ENCODE data around the gene ADCY2.

The ADCY2 gene

DNA sequence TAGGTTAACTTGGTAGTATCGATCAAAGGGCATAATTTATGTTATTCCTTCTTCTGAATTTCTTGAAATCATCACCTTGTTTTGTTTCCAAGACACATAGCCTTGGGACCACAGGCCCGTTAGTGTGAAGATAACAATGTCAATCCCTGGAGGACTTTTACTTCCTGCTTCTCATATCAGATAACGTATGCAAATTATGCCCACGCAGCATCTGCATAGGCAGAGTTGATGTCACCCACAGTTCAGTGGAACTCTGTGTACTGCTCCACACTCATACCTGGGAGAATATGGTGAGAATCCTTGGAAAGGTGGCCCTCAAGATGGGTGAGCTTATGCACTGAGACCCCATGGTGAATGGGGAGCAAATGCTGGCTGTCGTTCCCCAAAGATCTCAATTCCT is 360.0 kb downstream of the ADCY2 start:
- Histone ChIP-seq H3K18ac (ENCODE audit: low read length) (no peak overlapping the region), H3K36me3 (ENCODE audit: control insufficient read depth, insufficient read depth, low read length) (no peaks in the 10 kb centered on the region), H2AK5ac (ENCODE audit: low read length) (no peak overlapping the region), H3K56ac (ENCODE audit: low read length) (no peak overlapping the region), H2BK120ac (ENCODE audit: low read depth, low read length) (no peak overlapping the region), H4K5ac (ENCODE audit: low read length) (no peak overlapping the region), H3K4me2 (ENCODE audit: low read length) (no peak overlapping the region), H3K4me3 (ENCODE audit: low read length) (no peak overlapping the region), H3K23ac (ENCODE audit: low read length) (no peak overlapping the region), H3K27ac (ENCODE audit: low read depth, low read length) (no peak overlapping the region), H3K4ac (ENCODE audit: low read depth, low read length) (no peak overlapping the region), H2BK5ac (ENCODE audit: low read length) (no peak overlapping the region), H3K79me2 (ENCODE audit: control insufficient read depth, insufficient read depth, low read length) (no peaks in the 10 kb centered on the region), H3K4me1 (ENCODE audit: control insufficient read depth, low read depth, low read length) (peaks cover 2% of the 10 kb centered on the region), H2BK15ac (replicated peaks; ENCODE audit: low read depth) (no peak overlapping the region), H3K79me1 (ENCODE audit: low read length) (no peaks in the 10 kb centered on the region), H3K9ac (ENCODE audit: low read length) (no peak overlapping the region), H4K8ac (ENCODE audit: low read depth, low read length) (no peak overlapping the region), H3K27me3 (ENCODE audit: insufficient read depth, low read length, poor library complexity) (no peaks in the 10 kb centered on the region)
- DNase-seq: peak; percentile 52
- no CpG with 5 or more reads among the region's 5 CpGs for WGBS (ENCODE audit: extremely low coverage, insufficient coverage, low lambda C conversion rate)

DNA sequence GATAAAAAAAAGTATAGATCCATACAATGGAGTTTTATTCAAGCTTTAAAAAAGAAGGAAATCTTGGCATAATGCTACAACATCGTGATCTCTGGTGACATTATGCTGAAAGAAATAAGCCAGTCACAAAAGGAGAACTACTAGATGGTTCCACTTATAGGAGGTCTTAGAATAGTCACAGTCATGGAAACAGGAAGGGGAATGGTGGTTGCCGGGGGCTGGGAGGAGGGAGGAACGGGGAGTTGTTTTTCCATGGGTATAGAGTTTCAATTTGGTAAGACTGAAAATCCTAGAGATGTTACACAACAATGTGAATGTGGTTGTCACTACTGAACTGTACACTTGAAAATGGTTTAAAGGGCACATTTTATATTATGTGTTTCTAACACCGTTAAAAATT is 360.5 kb downstream of the ADCY2 start:
- no peak overlapping the region for H4K8ac ChIP-seq (ENCODE audit: low read depth, low read length)
- no peak overlapping the region for H2AK5ac ChIP-seq (ENCODE audit: low read length)
- H3K56ac ChIP-seq (ENCODE audit: low read length): no peak overlapping the region
- no peaks in the 10 kb centered on the region for H3K36me3 ChIP-seq (ENCODE audit: control insufficient read depth, insufficient read depth, low read length)
- no peak overlapping the region for H4K5ac ChIP-seq (ENCODE audit: low read length)
- no peak overlapping the region for H3K27ac ChIP-seq (ENCODE audit: low read depth, low read length)
- DNase-seq: no peak
- no peak overlapping the region for H2BK120ac ChIP-seq (ENCODE audit: low read depth, low read length)
- no peak overlapping the region for H3K4me2 ChIP-seq (ENCODE audit: low read length)
- peaks cover 2% of the 10 kb centered on the region for H3K4me1 ChIP-seq (ENCODE audit: control insufficient read depth, low read depth, low read length)
- WGBS (ENCODE audit: extremely low coverage, insufficient coverage, low lambda C conversion rate): no CpG with 5 or more reads among the region's 4 CpGs
- H3K18ac ChIP-seq (ENCODE audit: low read length): no peak overlapping the region
- H3K79me1 ChIP-seq (ENCODE audit: low read length): no peaks in the 10 kb centered on the region
- no peaks in the 10 kb centered on the region for H3K27me3 ChIP-seq (ENCODE audit: insufficient read depth, low read length, poor library complexity)
- H3K79me2 ChIP-seq (ENCODE audit: control insufficient read depth, insufficient read depth, low read length): no peaks in the 10 kb centered on the region
- H2BK5ac ChIP-seq (ENCODE audit: low read length): no peak overlapping the region
- H3K4me3 ChIP-seq (ENCODE audit: low read length): no peak overlapping the region
- H3K9ac ChIP-seq (ENCODE audit: low read length): no peak overlapping the region
- no peak overlapping the region for H3K4ac ChIP-seq (ENCODE audit: low read depth, low read length)
- no peak overlapping the region for H3K23ac ChIP-seq (ENCODE audit: low read length)
- H2BK15ac ChIP-seq (replicated peaks; ENCODE audit: low read depth): no peak overlapping the region

DNA sequence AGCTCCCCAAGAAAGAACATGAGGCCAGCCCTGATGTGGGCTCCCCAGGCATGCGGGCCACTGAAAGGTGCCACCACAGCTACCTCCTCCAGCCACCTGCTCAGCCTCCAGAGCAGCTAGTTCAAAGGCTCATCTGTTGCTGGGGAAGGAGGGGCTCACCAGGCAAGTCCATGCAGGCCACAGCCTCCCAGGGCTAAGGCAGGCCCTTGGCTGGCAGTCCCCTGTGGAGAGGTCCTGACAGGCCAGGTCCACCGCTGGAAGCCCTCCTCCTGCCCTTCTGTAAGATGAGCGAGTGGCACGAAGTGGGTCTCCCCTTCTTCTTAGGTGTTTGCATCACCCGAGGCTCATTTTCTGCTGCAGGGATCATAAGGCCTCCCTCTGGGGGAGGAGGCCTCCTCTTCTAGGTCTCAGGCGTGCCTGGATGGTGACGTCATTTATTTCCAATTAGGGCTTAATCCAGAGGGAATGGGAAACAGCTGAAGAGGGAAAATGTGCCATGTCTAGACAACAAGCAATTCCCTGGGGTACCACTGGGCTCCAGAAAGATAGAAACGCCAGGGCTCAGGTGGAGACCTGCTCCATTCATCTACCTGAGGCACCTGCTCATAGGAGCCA is 363.4 kb downstream of the ADCY2 start:
- Histone ChIP-seq H2BK15ac (replicated peaks; ENCODE audit: low read depth) (no peak overlapping the region), H4K5ac (ENCODE audit: low read length) (no peak overlapping the region), H3K4me3 (ENCODE audit: low read length) (no peak overlapping the region), H3K4me1 (ENCODE audit: control insufficient read depth, low read depth, low read length) (peaks cover 2% of the 10 kb centered on the region), H3K4ac (ENCODE audit: low read depth, low read length) (no peak overlapping the region), H2BK5ac (ENCODE audit: low read length) (no peak overlapping the region), H3K36me3 (ENCODE audit: control insufficient read depth, insufficient read depth, low read length) (no peaks in the 10 kb centered on the region), H3K79me1 (ENCODE audit: low read length) (no peaks in the 10 kb centered on the region), H3K4me2 (ENCODE audit: low read length) (no peak overlapping the region), H3K27me3 (ENCODE audit: insufficient read depth, low read length, poor library complexity) (no peaks in the 10 kb centered on the region), H3K27ac (ENCODE audit: low read depth, low read length) (no peak overlapping the region), H2BK120ac (ENCODE audit: low read depth, low read length) (no peak overlapping the region), H3K9ac (ENCODE audit: low read length) (no peak overlapping the region), H3K18ac (ENCODE audit: low read length) (no peak overlapping the region), H4K8ac (ENCODE audit: low read depth, low read length) (no peak overlapping the region), H3K56ac (ENCODE audit: low read length) (no peak overlapping the region), H3K23ac (ENCODE audit: low read length) (no peak overlapping the region), H3K79me2 (ENCODE audit: control insufficient read depth, insufficient read depth, low read length) (no peaks in the 10 kb centered on the region), H2AK5ac (ENCODE audit: low read length) (no peak overlapping the region)
- no peak for DNase-seq
- no CpG with 5 or more reads among the region's 8 CpGs for WGBS (ENCODE audit: extremely low coverage, insufficient coverage, low lambda C conversion rate)

GRCh38 chr5:7759951-7760580 is 364.1 kb downstream of the ADCY2 start:
- Histone ChIP-seq H3K4me1 (ENCODE audit: control insufficient read depth, low read depth, low read length) (peaks cover 2% of the 10 kb centered on the region), H3K27me3 (ENCODE audit: insufficient read depth, low read length, poor library complexity) (no peaks in the 10 kb centered on the region), H3K56ac (ENCODE audit: low read length) (no peak overlapping the region), H2AK5ac (ENCODE audit: low read length) (no peak overlapping the region), H3K23ac (ENCODE audit: low read length) (no peak overlapping the region), H2BK15ac (replicated peaks; ENCODE audit: low read depth) (no peak overlapping the region), H3K27ac (ENCODE audit: low read depth, low read length) (no peak overlapping the region), H3K18ac (ENCODE audit: low read length) (no peak overlapping the region), H3K36me3 (ENCODE audit: control insufficient read depth, insufficient read depth, low read length) (no peaks in the 10 kb centered on the region), H2BK120ac (ENCODE audit: low read depth, low read length) (no peak overlapping the region), H3K4me3 (ENCODE audit: low read length) (no peak overlapping the region), H4K5ac (ENCODE audit: low read length) (no peak overlapping the region), H3K79me1 (ENCODE audit: low read length) (no peaks in the 10 kb centered on the region), H4K8ac (ENCODE audit: low read depth, low read length) (no peak overlapping the region), H3K4me2 (ENCODE audit: low read length) (no peak overlapping the region), H3K4ac (ENCODE audit: low read depth, low read length) (no peak overlapping the region), H3K9ac (ENCODE audit: low read length) (no peak overlapping the region), H3K79me2 (ENCODE audit: control insufficient read depth, insufficient read depth, low read length) (no peaks in the 10 kb centered on the region), H2BK5ac (ENCODE audit: low read length) (no peak overlapping the region)
- no CpG with 5 or more reads among the region's 8 CpGs for WGBS (ENCODE audit: extremely low coverage, insufficient coverage, low lambda C conversion rate)
- no peak for DNase-seq

DNA sequence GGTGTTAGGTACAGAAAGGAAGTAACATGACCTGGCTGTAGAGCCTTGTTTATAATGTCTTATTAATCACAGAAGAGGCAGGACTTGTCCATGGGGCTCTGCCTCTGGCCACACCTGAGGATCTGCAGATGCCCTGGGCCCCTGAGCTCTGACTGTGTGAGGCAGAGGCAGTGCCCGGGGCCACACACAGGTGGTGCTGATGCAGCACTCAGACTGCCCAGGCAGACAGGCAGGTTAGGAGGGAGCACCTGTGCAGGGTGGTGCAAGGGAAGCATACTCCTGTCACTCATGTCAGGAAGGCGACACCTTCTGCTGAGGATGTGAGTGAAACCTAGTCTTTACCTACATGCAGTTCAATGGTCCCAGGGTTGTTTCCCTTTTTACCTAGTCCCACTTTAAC is 366.3 kb downstream of the ADCY2 start:
- Histone ChIP-seq H3K4me1 (ENCODE audit: control insufficient read depth, low read depth, low read length) (no peaks in the 10 kb centered on the region), H3K79me2 (ENCODE audit: control insufficient read depth, insufficient read depth, low read length) (no peaks in the 10 kb centered on the region), H3K27me3 (ENCODE audit: insufficient read depth, low read length, poor library complexity) (no peaks in the 10 kb centered on the region), H2BK15ac (replicated peaks; ENCODE audit: low read depth) (no peak overlapping the region), H3K4ac (ENCODE audit: low read depth, low read length) (no peak overlapping the region), H3K4me3 (ENCODE audit: low read length) (no peak overlapping the region), H3K18ac (ENCODE audit: low read length) (no peak overlapping the region), H3K36me3 (ENCODE audit: control insufficient read depth, insufficient read depth, low read length) (no peaks in the 10 kb centered on the region), H3K4me2 (ENCODE audit: low read length) (no peak overlapping the region), H4K5ac (ENCODE audit: low read length) (no peak overlapping the region), H3K9ac (ENCODE audit: low read length) (no peak overlapping the region), H2BK5ac (ENCODE audit: low read length) (no peak overlapping the region), H2BK120ac (ENCODE audit: low read depth, low read length) (no peak overlapping the region), H3K79me1 (ENCODE audit: low read length) (no peaks in the 10 kb centered on the region), H3K27ac (ENCODE audit: low read depth, low read length) (no peak overlapping the region), H3K23ac (ENCODE audit: low read length) (no peak overlapping the region), H4K8ac (ENCODE audit: low read depth, low read length) (no peak overlapping the region), H2AK5ac (ENCODE audit: low read length) (no peak overlapping the region), H3K56ac (ENCODE audit: low read length) (no peak overlapping the region)
- DNase-seq: no peak
- no CpG with 5 or more reads among the region's 2 CpGs for WGBS (ENCODE audit: extremely low coverage, insufficient coverage, low lambda C conversion rate)

GRCh38 chr5:7763621-7764072 is 367.7 kb downstream of the ADCY2 start:
- Histone ChIP-seq H2BK120ac (ENCODE audit: low read depth, low read length) (no peak overlapping the region), H3K4me3 (ENCODE audit: low read length) (no peak overlapping the region), H4K8ac (ENCODE audit: low read depth, low read length) (no peak overlapping the region), H2BK15ac (replicated peaks; ENCODE audit: low read depth) (no peak overlapping the region), H2BK5ac (ENCODE audit: low read length) (no peak overlapping the region), H2AK5ac (ENCODE audit: low read length) (no peak overlapping the region), H3K9ac (ENCODE audit: low read length) (no peak overlapping the region), H3K36me3 (ENCODE audit: control insufficient read depth, insufficient read depth, low read length) (no peaks in the 10 kb centered on the region), H3K4me1 (ENCODE audit: control insufficient read depth, low read depth, low read length) (no peaks in the 10 kb centered on the region), H3K56ac (ENCODE audit: low read length) (no peak overlapping the region), H3K79me2 (ENCODE audit: control insufficient read depth, insufficient read depth, low read length) (no peaks in the 10 kb centered on the region), H3K27ac (ENCODE audit: low read depth, low read length) (no peak overlapping the region), H3K4me2 (ENCODE audit: low read length) (no peak overlapping the region), H4K5ac (ENCODE audit: low read length) (no peak overlapping the region), H3K79me1 (ENCODE audit: low read length) (no peaks in the 10 kb centered on the region), H3K4ac (ENCODE audit: low read depth, low read length) (no peak overlapping the region), H3K27me3 (ENCODE audit: insufficient read depth, low read length, poor library complexity) (no peaks in the 10 kb centered on the region), H3K18ac (ENCODE audit: low read length) (no peak overlapping the region), H3K23ac (ENCODE audit: low read length) (no peak overlapping the region)
- no peak for DNase-seq
- WGBS (ENCODE audit: extremely low coverage, insufficient coverage, low lambda C conversion rate): no CpG with 5 or more reads among the region's 9 CpGs

All from mesendoderm (in vitro differentiated cells).